HG03565 (cell line): ENCODE data around the gene AICDA.

Source experiments
- ATAC-seq: cut with Tn5 transposase; IDR thresholded peaks from one replicate; pipeline ENCODE4 v1.9.1; 2021; ENCODE audit warnings: mild to moderate bottlenecking, moderate library complexity; ENCODE audit not compliant: unreplicated experiment

AICDA gene

DNA sequence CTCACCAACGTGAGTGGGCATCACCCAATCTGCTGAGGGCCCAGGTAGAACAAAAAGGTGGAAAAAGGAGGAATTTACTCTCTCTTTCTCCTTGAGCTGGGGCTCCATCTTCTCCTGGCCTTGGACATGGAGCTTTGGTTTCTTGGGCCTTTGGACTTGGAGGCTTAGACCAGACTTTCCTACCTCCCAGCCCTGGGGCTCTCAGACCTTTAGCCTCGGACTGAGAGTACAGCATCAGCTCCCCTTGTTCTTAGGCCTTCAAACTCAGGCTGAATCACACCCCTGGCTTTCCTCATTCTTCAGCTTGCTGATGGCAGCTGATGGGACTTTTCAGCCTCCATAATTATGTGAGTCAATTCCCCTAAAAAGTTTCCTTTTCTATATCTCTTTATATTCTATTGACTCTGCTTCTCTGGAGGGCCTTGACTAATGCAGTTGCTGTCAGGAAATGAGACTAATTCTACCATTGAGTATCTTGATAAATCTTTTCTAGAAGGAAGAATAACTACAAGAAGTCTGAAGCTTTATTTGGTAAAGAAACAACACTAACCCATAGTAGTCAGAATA is 56.0 kb downstream of the AICDA start:
- no peak for ATAC-seq

DNA sequence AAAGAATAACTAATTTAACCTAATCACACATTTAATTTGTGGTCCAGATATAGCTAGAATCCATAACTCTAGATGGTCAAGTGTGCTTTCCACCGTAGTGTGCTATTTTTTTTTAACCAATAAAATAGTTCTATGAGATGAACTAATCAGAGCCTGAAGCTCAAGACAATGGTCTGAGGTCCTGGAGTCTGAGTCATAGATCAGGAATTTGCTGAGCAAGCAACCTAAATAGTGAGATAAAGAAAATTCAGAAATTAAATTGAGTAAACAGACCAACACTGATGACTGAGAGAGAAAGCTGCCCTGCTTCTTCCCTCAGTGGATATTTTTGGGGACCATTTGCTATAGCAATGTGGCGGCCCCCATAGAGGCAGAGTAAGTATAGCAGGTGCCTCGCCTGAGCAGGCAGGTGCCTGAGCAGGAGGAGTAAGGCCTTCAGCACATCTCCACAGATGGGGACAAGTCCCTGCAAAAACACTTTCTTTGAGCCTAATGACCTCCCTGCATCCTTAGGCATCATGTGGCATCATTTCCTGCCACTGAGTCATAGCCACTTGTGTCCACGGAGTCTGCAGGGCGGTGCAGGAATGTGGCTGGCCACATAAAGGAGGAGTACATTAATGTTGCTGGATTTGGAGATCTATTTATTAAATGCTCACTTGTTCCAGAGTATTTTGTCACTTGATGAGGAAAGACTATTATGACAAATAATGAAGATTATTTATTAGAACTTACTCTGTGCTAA is 58.0 kb downstream of the AICDA start:
- no peak for ATAC-seq

- ATAC-seq = no peak
Observed at GRCh38 chr12:8553088-8553627, 59.5 kb downstream of the AICDA start.
